SK-N-SH (cell line): ENCODE data around the gene SMYD3. TPM values are rescaled to one million over a fixed set of nuclear protein-coding genes. Genes with fewer than 3 reads are reported as not detected.

Experiments used
- CTCF ChIA-PET: fragments of 300-600, 350-600 bp; formaldehyde crosslinking; extraction: SDS; loops from one replicate; lab custom pipeline; 2021; lab: Yijun Ruan, JAX
- POLR2A ChIA-PET: fragments of 350-600 bp; sonication (Branson Sonifier 250); formaldehyde crosslinking; extraction: SDS; loops from one replicate; lab custom pipeline; 2020; ENCODE audit warnings: antibody characterized with exemption, inconsistent platforms; lab: Yijun Ruan, JAX
- DNase-seq: peaks from one replicate; pipeline ENCODE4 v3.0.0; 2012
- H2AFZ ChIP-seq: fragments of 200-600 bp; sonication (generic); 2 replicates; pipeline ENCODE4 v1.8.1; 2016; ENCODE audit warnings: antibody characterized with exemption, mild to moderate bottlenecking, low read depth
- H3F3A ChIP-seq: fragments of 200-600 bp; sonication (generic); replicated peaks from 2 replicates; pipeline ENCODE3; 2016; ENCODE audit warnings: antibody characterized with exemption, mild to moderate bottlenecking; ENCODE audit not compliant: insufficient read depth
- H3K27ac ChIP-seq, 2 experiments: fragments of 200-500 bp in 1 of 2; fragments of 200-600 bp in 1 of 2; sonication (Bioruptor generic) in 1 of 2; sonication (generic), shearing (Covaris generic) in 1 of 2; 2 replicates each; pipeline versions ENCODE4 v1.5.1 to v1.6.1; 2014 to 2016; ENCODE audit warnings: low read depth in 2 of 2, inconsistent platforms in 1 of 2, low read length in 1 of 2, mild to moderate bottlenecking in 1 of 2, mixed read lengths in 1 of 2
- H3K27me3 ChIP-seq: fragments of 200-600 bp; sonication (generic), shearing (Covaris generic); 2 replicates; pipeline ENCODE4 v1.6.1; 2016; ENCODE audit warnings: mixed run types; ENCODE audit not compliant: insufficient read depth
- H3K36me3 ChIP-seq, 2 experiments: fragments of 200-500 bp in 1 of 2; fragments of 200-600 bp in 1 of 2; sonication (Bioruptor generic) in 1 of 2; sonication (generic) in 1 of 2; replicated peaks in 1 of 2; 2 replicates each; pipeline versions ENCODE3 to v1.5.1; 2014 to 2016; ENCODE audit warnings: low read length in 1 of 2, mild to moderate bottlenecking in 1 of 2; ENCODE audit not compliant: insufficient read depth in 2 of 2, control insufficient read depth in 1 of 2
- H3K4me1 ChIP-seq, 2 experiments: fragments of 200-500 bp in 1 of 2; fragments of 200-600 bp in 1 of 2; sonication (Bioruptor generic) in 1 of 2; sonication (generic), shearing (Covaris generic) in 1 of 2; 2 replicates each; pipeline versions ENCODE4 v1.5.1 to v1.6.1; 2014 to 2016; ENCODE audit warnings: low read depth in 1 of 2, low read length in 1 of 2, mixed run types in 1 of 2; ENCODE audit not compliant: insufficient read depth in 2 of 2, control insufficient read depth in 1 of 2
- H3K4me2 ChIP-seq: fragments of 200-600 bp; sonication (generic), shearing (Covaris generic); 2 replicates; pipeline ENCODE4 v1.6.1; 2017; ENCODE audit warnings: mixed run types
- H3K4me3 ChIP-seq, 2 experiments: fragments of 200-500 bp in 1 of 2; fragments of 200-600 bp in 1 of 2; sonication (Bioruptor generic) in 1 of 2; sonication (generic), shearing (Covaris generic) in 1 of 2; 2 replicates each; pipeline versions ENCODE4 v1.5.1 to v1.8.1; 2014 to 2016; ENCODE audit warnings: low read depth in 2 of 2, inconsistent platforms in 1 of 2, low read length in 1 of 2, mild to moderate bottlenecking in 1 of 2, mixed read lengths in 1 of 2, moderate library complexity in 1 of 2
- H3K79me2 ChIP-seq: fragments of 200-600 bp; sonication (generic); 2 replicates; pipeline ENCODE4 v1.8.1; 2017; ENCODE audit warnings: mild to moderate bottlenecking; ENCODE audit not compliant: insufficient read depth
- H3K9ac ChIP-seq: fragments of 200-600 bp; sonication (generic); 2 replicates; pipeline ENCODE4 v1.6.1; 2017; ENCODE audit warnings: mixed run types
- H3K9me2 ChIP-seq: fragments of 200-600 bp; sonication (generic); 2 replicates; pipeline ENCODE4 v1.6.1; 2017; ENCODE audit warnings: mixed run types
- H3K9me3 ChIP-seq: fragments of 200-600 bp; sonication (generic); 2 replicates; pipeline ENCODE4 v1.6.1; 2017; ENCODE audit warnings: mixed run types, mild to moderate bottlenecking, moderate library complexity
- H4K20me1 ChIP-seq: fragments of 200-600 bp; sonication (generic); 2 replicates; pipeline ENCODE4 v1.6.1; 2017; ENCODE audit warnings: mild to moderate bottlenecking, mixed run types; ENCODE audit not compliant: insufficient read depth
- ELF1 ChIP-seq: IDR thresholded peaks from 2 replicates; pipeline ENCODE4 v1.4.0; 2012
- EP300 ChIP-seq, 2 experiments: IDR thresholded peaks; 2 replicates each; pipeline versions ENCODE4 v1.4.0 to v1.6.1; 2012; ENCODE audit warnings: borderline replicate concordance in 1 of 2, low read depth in 1 of 2, low read length in 1 of 2
- EZH2phosphoT487 ChIP-seq: fragments of 200-600 bp; sonication (generic); IDR thresholded peaks from 2 replicates; pipeline ENCODE4 v1.6.1; 2017; ENCODE audit warnings: low read depth, mixed run types, mild to moderate bottlenecking, antibody characterized with exemption, moderate library complexity, borderline replicate concordance
- FOSL2 ChIP-seq: IDR thresholded peaks from 2 replicates; pipeline ENCODE4 v1.4.0; 2012; ENCODE audit warnings: low read depth, mild to moderate bottlenecking, moderate library complexity, borderline replicate concordance
- FOXM1 ChIP-seq: IDR thresholded peaks from 2 replicates; pipeline ENCODE4 v1.4.0; 2012; ENCODE audit warnings: low read depth, mild to moderate bottlenecking
- GATA2 ChIP-seq: sonication (generic); formaldehyde crosslinking; IDR thresholded peaks from 2 replicates; pipeline ENCODE4 v1.5.0; 2020; ENCODE audit warnings: mild to moderate bottlenecking, missing genetic modification reagents
- JUND ChIP-seq: IDR thresholded peaks from 2 replicates; pipeline ENCODE4 v1.4.0; 2012
- MEF2A ChIP-seq: IDR thresholded peaks from 2 replicates; pipeline ENCODE4 v1.4.0; 2012; ENCODE audit warnings: low read depth, borderline replicate concordance
- NRF1 ChIP-seq: IDR thresholded peaks from 2 replicates; pipeline ENCODE4 v1.6.1; 2012; ENCODE audit warnings: low read depth, mild to moderate bottlenecking, low read length
- POLR2AphosphoS5 ChIP-seq: IDR thresholded peaks from 2 replicates; pipeline ENCODE4 v1.6.1; 2012; ENCODE audit warnings: low read depth, low read length
- RCOR1 ChIP-seq: fragments of 150-350 bp; IDR thresholded peaks from 2 replicates; pipeline ENCODE4 v1.6.1; 2017; ENCODE audit warnings: antibody characterized with exemption, low read length
- SMC3 ChIP-seq: IDR thresholded peaks from 2 replicates; pipeline ENCODE4 v1.6.1; 2012; ENCODE audit warnings: low read depth, low read length, improper control_type of control experiment
- TAF1 ChIP-seq: IDR thresholded peaks from 2 replicates; pipeline ENCODE4 v1.6.1; 2012; ENCODE audit warnings: low read depth, mild to moderate bottlenecking, low read length, moderate library complexity, borderline replicate concordance
- TEAD4 ChIP-seq: IDR thresholded peaks from 2 replicates; pipeline ENCODE4 v1.4.0; 2012; ENCODE audit warnings: mild to moderate bottlenecking, borderline replicate concordance; ENCODE audit not compliant: insufficient read depth
- YY1 ChIP-seq: IDR thresholded peaks from 2 replicates; pipeline ENCODE4 v1.4.0; 2012; ENCODE audit warnings: low read depth, mild to moderate bottlenecking
- WGBS: methylation state at CpG from one replicate; pipeline ENCODE4 v1.1.6; 2017; ENCODE audit warnings: low lambda C conversion rate; 5-methylcytosine and 5-hydroxymethylcytosine counted together
- polyA plus RNA-seq, 3 experiments: library from polyadenylated mRNA; depleted of rRNA; stranded (reverse); fragments of >200 nt; gene quantifications; 2 replicates each; pipeline ENCODE4 v1.2.3, GENCODE V29; 2012
- TF ChIP-seq, protein P1 (sequence below): IDR thresholded peaks from 2 replicates; pipeline ENCODE4 v1.4.0; 2012; ENCODE audit warnings: low read depth
- TF ChIP-seq, protein P2 (sequence below): IDR thresholded peaks from 2 replicates; pipeline ENCODE4 v1.4.0; 2012; ENCODE audit warnings: low read depth, borderline replicate concordance

SMYD3 gene
- polyA plus RNA-seq, 1 of the 3 experiments (the other 2 are of a cell fraction) = 31.4 TPM

DNA sequence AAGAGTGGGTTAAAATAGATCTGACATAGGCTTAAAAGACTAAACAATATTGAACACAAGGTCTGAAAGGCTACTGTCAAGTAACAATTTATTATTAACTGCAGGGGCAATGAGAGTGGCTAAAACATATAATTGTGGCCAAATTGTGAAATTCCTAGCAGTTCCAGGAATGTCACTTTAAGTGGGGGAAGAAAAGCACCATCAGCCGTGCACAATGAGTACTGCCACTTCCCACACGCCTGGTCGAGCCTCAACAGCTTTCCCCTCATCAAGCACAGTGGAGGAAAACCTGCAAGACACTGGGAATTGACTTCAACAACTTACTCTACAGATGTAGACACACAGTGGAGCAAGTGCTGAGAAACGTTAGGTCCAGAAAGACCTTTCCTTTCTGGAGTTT lies 42.6 kb upstream of the SMYD3 start:
- TF ChIP-seq FOXM1 (no peak), YY1 (no peak), TAF1 (no peak), JUND (no peak), NRF1 (no peak), POLR2AphosphoS5 (no peak), GATA2 (CRISPR knock-in tag) (no peak), ELF1 (no peak), RCOR1 (no peak), EP300 (IDR thresholded peaks at IDR 0.05; ENCODE audit: borderline replicate concordance in 1 of 2, low read depth in 1 of 2, low read length in 1 of 2) (no peak), TEAD4 (no peak)
- TF ChIP-seq, protein P1, sequence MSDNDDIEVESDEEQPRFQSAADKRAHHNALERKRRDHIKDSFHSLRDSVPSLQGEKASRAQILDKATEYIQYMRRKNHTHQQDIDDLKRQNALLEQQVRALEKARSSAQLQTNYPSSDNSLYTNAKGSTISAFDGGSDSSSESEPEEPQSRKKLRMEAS = no peak
- TF ChIP-seq, protein P2, sequence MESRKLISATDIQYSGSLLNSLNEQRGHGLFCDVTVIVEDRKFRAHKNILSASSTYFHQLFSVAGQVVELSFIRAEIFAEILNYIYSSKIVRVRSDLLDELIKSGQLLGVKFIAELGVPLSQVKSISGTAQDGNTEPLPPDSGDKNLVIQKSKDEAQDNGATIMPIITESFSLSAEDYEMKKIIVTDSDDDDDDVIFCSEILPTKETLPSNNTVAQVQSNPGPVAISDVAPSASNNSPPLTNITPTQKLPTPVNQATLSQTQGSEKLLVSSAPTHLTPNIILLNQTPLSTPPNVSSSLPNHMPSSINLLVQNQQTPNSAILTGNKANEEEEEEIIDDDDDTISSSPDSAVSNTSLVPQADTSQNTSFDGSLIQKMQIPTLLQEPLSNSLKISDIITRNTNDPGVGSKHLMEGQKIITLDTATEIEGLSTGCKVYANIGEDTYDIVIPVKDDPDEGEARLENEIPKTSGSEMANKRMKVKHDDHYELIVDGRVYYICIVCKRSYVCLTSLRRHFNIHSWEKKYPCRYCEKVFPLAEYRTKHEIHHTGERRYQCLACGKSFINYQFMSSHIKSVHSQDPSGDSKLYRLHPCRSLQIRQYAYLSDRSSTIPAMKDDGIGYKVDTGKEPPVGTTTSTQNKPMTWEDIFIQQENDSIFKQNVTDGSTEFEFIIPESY = no peak
- WGBS = 43% methylated on average over 4 of the region's 4 CpGs
- no peak overlapping the region for H3K9ac ChIP-seq
- H4K20me1 ChIP-seq = no peaks in the 10 kb centered on the region; the same call in 1 of the 2 replicates
- no peak for DNase-seq
- no peaks in the 10 kb centered on the region for H3K9me3 ChIP-seq
- no peak overlapping the region for H3K4me3 ChIP-seq
- H3K9me2 ChIP-seq = no peaks in the 10 kb centered on the region
- H3K4me1 ChIP-seq = no peaks in the 10 kb centered on the region
- no peak overlapping the region for H3K4me2 ChIP-seq
- H3K79me2 ChIP-seq = peaks cover 60% of the 10 kb centered on the region
- H3K27me3 ChIP-seq = no peaks in the 10 kb centered on the region
- no peak overlapping the region for H3K27ac ChIP-seq
- no peak overlapping the region for H2AFZ ChIP-seq
- H3K36me3 ChIP-seq = peaks cover 50 to 57% of the 10 kb centered on the region in 2 experiments
- POLR2A ChIA-PET = no interaction called here
- H3F3A ChIP-seq = no peaks in the 10 kb centered on the region
- CTCF ChIA-PET = no interaction called here

DNA sequence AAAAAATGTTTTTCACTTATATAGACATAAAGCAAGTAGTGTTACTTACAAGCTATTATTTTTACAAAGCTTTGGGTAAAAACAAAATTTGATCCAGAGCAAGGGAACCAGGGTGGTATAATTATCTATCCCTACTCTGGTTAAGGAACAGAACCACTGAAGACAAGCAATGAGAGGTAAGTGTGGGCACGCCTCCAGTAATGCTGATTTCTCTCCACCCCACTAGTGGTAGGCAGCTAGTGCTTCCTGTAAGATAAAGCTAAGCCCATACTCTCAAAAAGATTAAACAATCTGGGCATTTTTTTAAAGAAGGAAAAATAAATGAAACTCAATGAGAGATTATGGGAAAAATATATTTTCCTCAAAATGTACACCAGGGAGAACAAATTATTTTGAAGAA lies 36.9 kb upstream of the SMYD3 start:
- WGBS = 86% methylated on average over 1 of the region's 1 CpG
- no peaks in the 10 kb centered on the region for H3K4me1 ChIP-seq
- H3K9ac ChIP-seq = no peak overlapping the region
- H3K79me2 ChIP-seq = peaks cover 9% of the 10 kb centered on the region; the same call in 1 of the 2 replicates
- no peak for DNase-seq
- TF ChIP-seq POLR2AphosphoS5 = no peak
- TF ChIP-seq JUND = no peak
- TF ChIP-seq EZH2phosphoT487 = no peak
- no peak for TF ChIP-seq FOSL2
- no peak for TF ChIP-seq SMC3
- TF ChIP-seq MEF2A = no peak
- TF ChIP-seq RCOR1 = no peak
- TF ChIP-seq YY1 = no peak
- H4K20me1 ChIP-seq = no peaks in the 10 kb centered on the region
- no peaks in the 10 kb centered on the region for H3K9me2 ChIP-seq
- no peaks in the 10 kb centered on the region for H3K9me3 ChIP-seq
- H3K4me2 ChIP-seq = no peak overlapping the region
- H3K27me3 ChIP-seq = no peaks in the 10 kb centered on the region
- H3K36me3 ChIP-seq = peaks cover 64% of the 10 kb centered on the region in 2 experiments
- ChIA-PET POLR2A (interaction anchor here (1.3 kb wide), 1 partner anchor 14 kb away, joined by 4 read pairs; no protein-coding TSS in a partner anchor), CTCF (interaction anchor here (0.8 kb wide), 1 partner anchor 17 kb away, joined by 3 read pairs; no protein-coding TSS in a partner anchor)
- no peak overlapping the region for H3K27ac ChIP-seq
- no peak overlapping the region for H2AFZ ChIP-seq
- H3K4me3 ChIP-seq = no peak overlapping the region
- peaks cover 3% of the 10 kb centered on the region for H3F3A ChIP-seq
